ENCODE results near the gene LONP2. TPM values are rescaled to one million over a fixed set of nuclear protein-coding genes. Genes with fewer than 3 reads are reported as not detected.
"Not testable (repeated sequence)": the region's sequence is repeated elsewhere in the genome, so short reads cannot be mapped to it uniquely, and the experiment has no call there.

The LONP2 gene
- total and polyA plus RNA-seq, 2 experiments from 2014 or later, result 12.4 to 25.2 TPM

- peaks cover 11% of the 10 kb centered on the region; the same call in 1 of the 2 replicates for H3F3A ChIP-seq (replicated peaks; ENCODE audit: low read depth)
- not testable (repeated sequence) for ATAC-seq; H3K27me3 ChIP-seq (ENCODE audit: insufficient read depth); H3K4me2 ChIP-seq; H4K20me1 ChIP-seq (replicated peaks; ENCODE audit: insufficient read depth); H3K27ac ChIP-seq (ENCODE audit: low read depth); H3K4me3 Mint-ChIP-seq; H3K79me2 ChIP-seq (replicated peaks; ENCODE audit: insufficient read depth); H3K27me3 Mint-ChIP-seq (ENCODE audit: insufficient read depth, low read depth, poor library complexity); DNase-seq (ENCODE audit: low spot score); H3K4me3 ChIP-seq; H3K9me2 ChIP-seq (ENCODE audit: insufficient read depth); H2AFZ ChIP-seq; H3K36me3 ChIP-seq (ENCODE audit: insufficient read depth); H3K27ac Mint-ChIP-seq
- Mint-ChIP-seq H3K36me3 (ENCODE audit: low read depth) (peaks cover 69% of the 10 kb centered on the region), H3K4me1 (peaks cover 20% of the 10 kb centered on the region), H3K9me3 (peaks cover 17% of the 10 kb centered on the region)
- H3K4me1 ChIP-seq (ENCODE audit: insufficient read depth), result peaks cover 12% of the 10 kb centered on the region
Measured at GRCh38 chr16:48313905-48314304, 69.8 kb downstream of the LONP2 start.

- Histone ChIP-seq H3K4me2 (no peak overlapping the region), H3K4me3 (no peak overlapping the region), H3K27ac (ENCODE audit: low read depth) (peak overlapping the region; percentile 96), H4K20me1 (replicated peaks; ENCODE audit: insufficient read depth) (no peaks in the 10 kb centered on the region), H3K27me3 (ENCODE audit: insufficient read depth) (no peaks in the 10 kb centered on the region), H3K79me2 (replicated peaks; ENCODE audit: insufficient read depth) (no peaks in the 10 kb centered on the region), H3K4me1 (ENCODE audit: insufficient read depth) (peaks cover 17% of the 10 kb centered on the region), H2AFZ (no peak overlapping the region), H3K36me3 (ENCODE audit: insufficient read depth) (no peaks in the 10 kb centered on the region), H3F3A (replicated peaks; ENCODE audit: low read depth) (peaks cover 14% of the 10 kb centered on the region; the same call in 1 of the 2 replicates), H3K9me2 (ENCODE audit: insufficient read depth) (no peaks in the 10 kb centered on the region)
- DNase-seq (ENCODE audit: low spot score) (no peak), ATAC-seq (no peak)
- Mint-ChIP-seq H3K9me3 (peaks cover 7% of the 10 kb centered on the region), H3K4me3 (no peak overlapping the region), H3K36me3 (ENCODE audit: low read depth) (peaks cover 39% of the 10 kb centered on the region), H3K27me3 (ENCODE audit: insufficient read depth, low read depth, poor library complexity) (no peaks in the 10 kb centered on the region), H3K27ac (no peak overlapping the region; the same call in none of the 2 replicates), H3K4me1 (peaks cover 23% of the 10 kb centered on the region)
- TF ChIP-seq EZH2phosphoT487 (IDR thresholded peaks at IDR 0.05; ENCODE audit: unreplicated experiment), result no peak
- no peak for TF ChIP-seq EZH2 (IDR thresholded peaks at IDR 0.05; ENCODE audit: low read depth, unreplicated experiment)
- TF ChIP-seq REST (IDR thresholded peaks at IDR 0.05; ENCODE audit: unreplicated experiment), result no peak
- TF ChIP-seq ETS1 (IDR thresholded peaks at IDR 0.05), result no peak
- no peak for TF ChIP-seq JUNB (IDR thresholded peaks at IDR 0.05; ENCODE audit: unreplicated experiment)
- TF ChIP-seq ZNF331 (CRISPR knock-in tag; IDR thresholded peaks at IDR 0.05; ENCODE audit: low read depth), result no peak
- no peak for TF ChIP-seq POLR2AphosphoS5 (IDR thresholded peaks at IDR 0.05; ENCODE audit: low read depth)
- TF ChIP-seq ZNF462 (CRISPR knock-in tag; IDR thresholded peaks at IDR 0.05), result no peak
- no peak for TF ChIP-seq CTCF (conservative IDR thresholded peaks at IDR 0.05; ENCODE audit: low read depth in 2 of 2)
- no peak for TF ChIP-seq CREB1 (CRISPR knock-in tag; IDR thresholded peaks at IDR 0.05; ENCODE audit: low read depth)
Measured at GRCh38 chr16:48317026-48317425, 72.9 kb downstream of the LONP2 start.

Measured in GM23338 (cell line).